Mammary epithelial cell (primary cell): ENCODE results near the gene CDK9.

Experiments
- CTCF ChIP-seq, 2 donors: IDR thresholded peaks in 1 of 2; conservative IDR thresholded peaks in 1 of 2; 2 replicates each; pipeline ENCODE4 v1.5.1; 2011 to 2012; ENCODE audit warnings: inconsistent platforms in 2 of 2, low read length in 2 of 2, mild to moderate bottlenecking in 2 of 2, control low read depth in 1 of 2, low read depth in 1 of 2; ENCODE audit not compliant: insufficient read depth in 1 of 2; ENCODE audit errors: extremely low read depth in 1 of 2
- EZH2 ChIP-seq: IDR thresholded peaks from 2 replicates; pipeline ENCODE4 v1.6.1; 2012; ENCODE audit warnings: low read length, inconsistent platforms, borderline replicate concordance

- TF ChIP-seq CTCF (conservative IDR thresholded peaks at IDR 0.05 in 1 of 2, IDR thresholded peaks at IDR 0.05 in 1 of 2; ENCODE audit: extremely low read depth in 1 of 2, insufficient read depth in 1 of 2, low read depth in 1 of 2, low read length in 2 of 2) (no peak), EZH2 (no peak)
These were observed 17.9 kb upstream of the CDK9 start for GRCh38 chr9:127767909-127768331.
